Smooth muscle cell of the pulmonary artery (primary cell): Measurements from ENCODE around the gene C1orf53. TPM values are rescaled to one million over a fixed set of nuclear protein-coding genes. Genes with fewer than 3 reads are reported as not detected.

Source experiments
- total RNA-seq: library from RNA; depleted of rRNA; stranded (reverse); fragments of >200 nt; gene quantifications from 2 replicates; pipeline ENCODE4 v1.2.3, GENCODE V29; 2014

The C1orf53 gene
- total RNA-seq = 1.4 and 2.1 TPM in 2 replicates

DNA sequence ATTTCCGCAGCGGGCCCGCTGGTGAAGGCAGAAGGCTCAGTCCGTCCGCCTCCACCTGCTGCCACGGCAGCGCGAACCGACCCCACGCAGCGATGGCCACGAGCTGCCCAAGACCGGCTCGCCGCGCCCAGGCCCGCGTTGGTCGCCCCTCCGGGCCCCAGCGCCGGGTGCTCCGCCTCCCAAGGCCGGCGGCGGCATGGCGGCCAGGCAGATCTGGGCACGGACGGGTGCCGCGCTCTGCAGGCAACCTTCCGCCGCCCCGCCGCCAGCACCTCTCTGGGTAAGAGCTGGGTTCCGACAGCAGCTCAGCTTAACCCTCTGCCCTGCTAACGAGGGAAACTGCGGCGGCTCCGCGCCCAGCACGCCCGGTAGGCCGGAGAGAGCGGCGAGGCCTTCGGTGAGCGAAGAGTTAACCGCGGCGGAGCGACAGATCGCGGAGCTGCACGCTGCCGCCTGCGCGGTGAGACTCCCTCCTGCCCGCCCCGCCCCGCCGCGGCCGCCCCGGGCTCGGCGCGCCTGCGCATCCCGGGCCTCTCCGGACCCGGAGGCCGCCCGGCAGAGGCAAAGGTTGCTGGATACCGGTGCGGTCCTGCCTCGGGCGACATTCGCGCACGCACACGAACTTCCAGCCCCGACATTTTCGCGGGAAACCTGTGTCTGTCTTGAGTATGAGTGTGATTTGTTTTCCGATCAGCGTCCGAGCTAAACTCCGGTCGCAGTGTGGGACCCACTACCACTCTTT lies at the start of gene C1orf53:
Gene C1orf53 (plus strand): TSS at position 177 of the 742 bp plus-strand sequence. CDS start 20 bp downstream, at position 197.

Other genes with a start within 250 kb of the C1orf53 start
- gene DENND1B, start 127.2 kb upstream of the C1orf53 start, total RNA-seq = 7.9 and 8.2 TPM in 2 replicates
- not detected in 2 replicates for gene LHX9, start 14.7 kb downstream of the C1orf53 start, total RNA-seq